Measurements from ENCODE around the gene FAM193A. TPM values are rescaled to one million over a fixed set of nuclear protein-coding genes. Genes with fewer than 3 reads are reported as not detected.

Gene FAM193A
- total RNA-seq, 1 donor from 2014 or later: 45.5 TPM

GRCh38 chr4:2700031-2700430 lies 163.6 kb downstream of the FAM193A start:
- H3K9me3 Mint-ChIP-seq: no peaks in the 10 kb centered on the region
- no peaks in the 10 kb centered on the region for H3K4me1 Mint-ChIP-seq
- TF ChIP-seq CTCF (conservative IDR thresholded peaks at IDR 0.05): no peak

GRCh38 chr4:2702361-2702760 lies 165.9 kb downstream of the FAM193A start:
- no peaks in the 10 kb centered on the region for H3K27me3 Mint-ChIP-seq (ENCODE audit: low read depth)
- peaks cover 25% of the 10 kb centered on the region for H3K36me3 Mint-ChIP-seq (ENCODE audit: low read depth)
- DNase-seq (ENCODE audit: low read depth, low spot score): no peak
- H3K27ac Mint-ChIP-seq (ENCODE audit: unreplicated experiment): peak overlapping the region; percentile 12
- H3K9me3 Mint-ChIP-seq: no peaks in the 10 kb centered on the region
- no peaks in the 10 kb centered on the region for H3K4me1 Mint-ChIP-seq
- H3K4me3 Mint-ChIP-seq: no peak overlapping the region
- TF ChIP-seq CTCF (conservative IDR thresholded peaks at IDR 0.05): no peak

More at GRCh38 chr4:2700031-2700430, 163.6 kb downstream of the FAM193A start:
- DNase-seq (ENCODE audit: low read depth, low spot score): no peak
- Mint-ChIP-seq H3K27ac (ENCODE audit: unreplicated experiment) (no peak overlapping the region), H3K27me3 (ENCODE audit: low read depth) (no peaks in the 10 kb centered on the region), H3K36me3 (ENCODE audit: low read depth) (peaks cover 28% of the 10 kb centered on the region), H3K4me3 (no peak overlapping the region)

GRCh38 chr4:2702770-2703169 lies 166.3 kb downstream of the FAM193A start:
- Mint-ChIP-seq H3K4me1 (no peaks in the 10 kb centered on the region), H3K27me3 (ENCODE audit: low read depth) (no peaks in the 10 kb centered on the region), H3K4me3 (no peak overlapping the region), H3K36me3 (ENCODE audit: low read depth) (peaks cover 23% of the 10 kb centered on the region), H3K9me3 (no peaks in the 10 kb centered on the region), H3K27ac (ENCODE audit: unreplicated experiment) (no peak overlapping the region)
- no peak for DNase-seq (ENCODE audit: low read depth, low spot score)
- TF ChIP-seq CTCF (conservative IDR thresholded peaks at IDR 0.05): no peak

- H3K4me3 Mint-ChIP-seq: no peak overlapping the region
- H3K36me3 Mint-ChIP-seq (ENCODE audit: low read depth): peaks cover 23% of the 10 kb centered on the region
- no peaks in the 10 kb centered on the region for H3K9me3 Mint-ChIP-seq
- no peaks in the 10 kb centered on the region for H3K27me3 Mint-ChIP-seq (ENCODE audit: low read depth)
- no peak for DNase-seq (ENCODE audit: low read depth, low spot score)
- H3K27ac Mint-ChIP-seq (ENCODE audit: unreplicated experiment): no peak overlapping the region
- H3K4me1 Mint-ChIP-seq: peaks cover 12% of the 10 kb centered on the region
- TF ChIP-seq CTCF (conservative IDR thresholded peaks at IDR 0.05): peak; percentile 58
Measured at GRCh38 chr4:2712261-2712842, 175.9 kb downstream of the FAM193A start.

- Mint-ChIP-seq H3K27ac (ENCODE audit: unreplicated experiment) (no peak overlapping the region), H3K9me3 (no peaks in the 10 kb centered on the region), H3K4me1 (peaks cover 12% of the 10 kb centered on the region), H3K27me3 (ENCODE audit: low read depth) (no peaks in the 10 kb centered on the region), H3K4me3 (no peak overlapping the region), H3K36me3 (ENCODE audit: low read depth) (peaks cover 27% of the 10 kb centered on the region)
- DNase-seq (ENCODE audit: low read depth, low spot score): no peak
- TF ChIP-seq CTCF (conservative IDR thresholded peaks at IDR 0.05): no peak
Measured at GRCh38 chr4:2713337-2713736, 176.9 kb downstream of the FAM193A start.

Measured in neural crest cell (in vitro differentiated cells).